ENCODE data around the gene SDS. TPM values are rescaled to one million over a fixed set of nuclear protein-coding genes. Genes with fewer than 3 reads are reported as not detected.

The SDS gene
- total RNA-seq, 1 experiment from 2014 or later, result not detected

DNA sequence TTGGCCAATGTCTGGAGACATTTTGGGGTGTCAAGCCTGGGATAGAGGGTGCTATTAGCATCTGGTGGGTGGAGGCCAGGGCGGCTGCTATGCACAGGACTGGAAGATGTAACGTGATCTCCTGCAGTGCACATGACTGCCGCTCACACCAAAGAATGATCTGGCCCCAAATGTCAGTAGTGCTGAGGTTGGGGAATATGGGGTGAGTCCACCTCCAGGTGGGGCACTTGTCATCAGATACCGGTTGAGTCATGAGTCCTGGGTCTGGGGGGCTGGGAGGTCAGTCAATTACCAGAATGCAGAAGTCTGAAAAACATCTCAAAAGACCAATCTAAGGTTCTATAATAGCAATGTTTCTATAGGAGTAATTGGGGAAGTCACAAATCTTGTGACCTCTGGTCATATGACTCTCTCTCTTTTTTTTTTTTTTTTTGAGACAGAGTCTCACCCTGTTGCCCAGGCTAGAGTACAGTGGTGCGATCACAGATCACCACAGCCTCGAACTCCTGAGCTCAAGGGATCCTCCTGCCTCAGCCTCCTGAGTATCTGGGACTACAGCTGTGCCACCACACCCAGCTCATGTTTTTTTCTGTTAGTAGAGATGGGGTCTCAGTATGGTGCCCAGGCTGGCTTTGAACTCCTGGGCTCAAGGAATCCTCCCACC is 12.5 kb upstream of the SDS start:
- Histone ChIP-seq H3K27me3 (ENCODE audit: insufficient read depth, low read depth) (no peaks in the 10 kb centered on the region), H3F3A (ENCODE audit: insufficient read depth, low read depth) (peaks cover 7% of the 10 kb centered on the region; the same call in 1 of the 2 replicates), H3K4me3 (no peak overlapping the region), H3K27ac (no peak overlapping the region), H3K79me2 (ENCODE audit: low read depth) (no peaks in the 10 kb centered on the region), H3K9me2 (ENCODE audit: insufficient read depth) (no peaks in the 10 kb centered on the region), H4K20me1 (ENCODE audit: insufficient read depth) (no peaks in the 10 kb centered on the region), H2AFZ (no peak overlapping the region), H3K4me2 (no peak overlapping the region), H3K9me3 (ENCODE audit: insufficient read depth, low read depth) (no peaks in the 10 kb centered on the region), H3K36me3 (ENCODE audit: low read depth) (no peaks in the 10 kb centered on the region), H3K4me1 (replicated peaks; ENCODE audit: insufficient read depth) (peaks cover 11% of the 10 kb centered on the region; the same call in 1 of the 2 replicates)
- ChIA-PET CTCF (no interaction called here), POLR2A (ENCODE audit: unreplicated experiment) (no interaction called here)
- TF ChIP-seq EZH2 (IDR thresholded peaks at IDR 0.05; ENCODE audit: low read depth), result no peak
- no peak for TF ChIP-seq CTCF (conservative IDR thresholded peaks at IDR 0.05)
- BruUV-seq (replicated peaks), result no TSS peak
- intact Hi-C loops (cut with micrococcal nuclease; ENCODE audit: unreplicated experiment), result no loop called here
- DNase-seq, result peak in 1 of 2 experiments; percentile 37

DNA sequence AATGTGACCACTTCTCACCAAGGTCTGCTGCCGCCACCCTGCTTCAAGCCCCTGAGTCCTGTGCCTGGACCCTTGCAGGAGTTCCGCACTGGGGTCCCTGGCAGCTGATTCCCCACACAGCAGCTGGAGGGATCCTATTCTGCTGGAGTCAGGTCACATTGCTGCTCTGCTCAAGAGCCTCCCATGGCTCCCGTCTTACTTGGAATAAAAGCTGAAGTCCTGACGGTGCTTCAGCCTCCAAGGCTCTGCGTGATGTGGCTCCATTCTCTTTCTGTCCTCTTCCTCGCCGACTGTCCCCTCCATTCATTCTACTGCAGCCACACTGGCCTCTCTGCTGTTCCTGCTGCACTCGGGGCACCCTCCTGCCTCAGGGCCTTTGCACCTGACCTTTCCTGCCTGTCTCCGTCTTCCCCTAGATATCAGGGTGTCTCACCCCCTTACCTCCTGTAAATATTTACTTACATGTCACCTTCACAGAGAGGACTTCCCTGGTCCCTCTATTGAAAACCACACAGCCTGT is 10.9 kb upstream of the SDS start:
- H4K20me1 ChIP-seq (ENCODE audit: insufficient read depth), result no peaks in the 10 kb centered on the region
- no peaks in the 10 kb centered on the region for H3K79me2 ChIP-seq (ENCODE audit: low read depth)
- no peak overlapping the region for H3K27ac ChIP-seq
- POLR2A ChIA-PET (ENCODE audit: unreplicated experiment), result no interaction called here
- intact Hi-C loops (cut with micrococcal nuclease; ENCODE audit: unreplicated experiment), result no loop called here
- H3K9me2 ChIP-seq (ENCODE audit: insufficient read depth), result no peaks in the 10 kb centered on the region
- H3K4me3 ChIP-seq, result no peak overlapping the region
- H3K36me3 ChIP-seq (ENCODE audit: low read depth), result no peaks in the 10 kb centered on the region
- no peaks in the 10 kb centered on the region for H3K27me3 ChIP-seq (ENCODE audit: insufficient read depth, low read depth)
- CTCF ChIA-PET, result no interaction called here
- TF ChIP-seq EZH2 (IDR thresholded peaks at IDR 0.05; ENCODE audit: low read depth), result no peak
- no peak for TF ChIP-seq CTCF (conservative IDR thresholded peaks at IDR 0.05)
- BruUV-seq (replicated peaks), result no TSS peak
- H3K4me2 ChIP-seq, result no peak overlapping the region
- H3K9me3 ChIP-seq (ENCODE audit: insufficient read depth, low read depth), result no peaks in the 10 kb centered on the region
- H3F3A ChIP-seq (ENCODE audit: insufficient read depth, low read depth), result peaks cover 5% of the 10 kb centered on the region; the same call in 1 of the 2 replicates
- DNase-seq, result no peak
- H3K4me1 ChIP-seq (replicated peaks; ENCODE audit: insufficient read depth), result peaks cover 11% of the 10 kb centered on the region; the same call in 1 of the 2 replicates
- no peak overlapping the region for H2AFZ ChIP-seq

DNA sequence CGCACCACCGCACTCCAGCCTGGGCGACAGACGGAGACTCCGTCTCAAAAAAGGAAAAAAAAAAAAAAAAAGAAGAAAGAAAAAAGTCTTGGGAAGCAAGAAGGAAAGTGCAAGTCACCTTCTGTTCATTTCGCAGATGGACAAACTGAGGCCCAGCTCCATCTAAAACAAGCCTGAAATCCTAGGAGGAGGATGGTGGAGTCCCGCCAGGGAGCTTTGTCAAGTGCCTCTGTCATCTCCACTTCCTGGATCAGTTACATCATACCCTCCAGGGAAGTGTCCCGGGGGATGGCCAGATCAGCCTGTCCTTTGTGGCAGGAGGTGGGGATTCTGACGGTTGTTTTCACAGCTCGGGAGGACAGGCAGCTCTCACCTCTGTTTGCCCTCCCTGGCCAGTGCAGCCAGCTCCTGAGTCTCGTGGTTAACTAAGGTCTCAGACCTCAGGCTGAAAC is 9.8 kb upstream of the SDS start:
- Histone ChIP-seq H3K36me3 (ENCODE audit: low read depth) (no peaks in the 10 kb centered on the region), H3K9me3 (ENCODE audit: insufficient read depth, low read depth) (no peaks in the 10 kb centered on the region), H3F3A (ENCODE audit: insufficient read depth, low read depth) (peaks cover 5% of the 10 kb centered on the region; the same call in 1 of the 2 replicates), H3K27ac (no peak overlapping the region), H2AFZ (no peak overlapping the region), H3K4me2 (no peak overlapping the region), H3K79me2 (ENCODE audit: low read depth) (no peaks in the 10 kb centered on the region), H3K4me1 (replicated peaks; ENCODE audit: insufficient read depth) (peaks cover 11% of the 10 kb centered on the region; the same call in 1 of the 2 replicates), H3K9me2 (ENCODE audit: insufficient read depth) (no peaks in the 10 kb centered on the region), H3K4me3 (no peak overlapping the region), H3K27me3 (ENCODE audit: insufficient read depth, low read depth) (no peaks in the 10 kb centered on the region), H4K20me1 (ENCODE audit: insufficient read depth) (no peaks in the 10 kb centered on the region)
- BruUV-seq (replicated peaks), result no TSS peak
- ChIA-PET CTCF (no interaction called here), POLR2A (ENCODE audit: unreplicated experiment) (interaction anchor here (0.6 kb wide), 2 partner anchors 43 to 190 kb away, joined by 3 to 4 read pairs; no protein-coding TSS in a partner anchor)
- TF ChIP-seq EZH2 (IDR thresholded peaks at IDR 0.05; ENCODE audit: low read depth) (no peak), CTCF (conservative IDR thresholded peaks at IDR 0.05) (no peak)
- intact Hi-C loops (cut with micrococcal nuclease; ENCODE audit: unreplicated experiment), result no loop called here
- DNase-seq, result no peak

Data from PC-9 (cell line).